Endothelial cell of umbilical vein (primary cell): ENCODE data around the gene NEO1. TPM values are rescaled to one million over a fixed set of nuclear protein-coding genes. Genes with fewer than 3 reads are reported as not detected.

ENCODE experiments used
- BruUV-seq: library from RNA; stranded (reverse); fragments of 400-500 nt; replicated peaks from 2 replicates; lab custom pipeline; 2021; lab: Mats Ljungman, UMichigan
- CTCF ChIA-PET: fragments of 300-600, 350-600 bp; sonication (Branson Sonifier 250); formaldehyde crosslinking; loops from one replicate; lab custom pipeline; 2021; ENCODE audit warnings: antibody characterized with exemption, inconsistent platforms; lab: Charles Lee
- POLR2A ChIA-PET: fragments of 300-600, 350-600 bp; sonication (Branson Sonifier 250); formaldehyde crosslinking; loops from one replicate; lab custom pipeline; 2021; ENCODE audit warnings: antibody characterized with exemption, inconsistent platforms; lab: Charles Lee
- DNase-seq: peaks from one replicate; pipeline ENCODE4 v3.0.0-alpha.2; 2011; ENCODE audit warnings: low read depth, low spot score
- FAIRE-seq: peaks from 2 replicates; lab custom pipeline; 2011; peaks lifted over from hg19 to GRCh38; lab: Jason Lieb, UNC
- H2AFZ ChIP-seq: 2 replicates; pipeline ENCODE4 v1.6.0; 2012; ENCODE audit warnings: low read depth, low read length, control low read depth, inconsistent platforms
- H3K27ac ChIP-seq: 2 replicates; pipeline ENCODE4 v1.5.1; 2011; ENCODE audit warnings: low read depth, mild to moderate bottlenecking, control low read depth, low read length, moderate library complexity; ENCODE audit not compliant: insufficient read depth
- H3K27me3 ChIP-seq, 2 experiments: 2 replicates each; pipeline versions ENCODE4 v1.6.0 to v1.6.1; 2011; ENCODE audit warnings: low read length in 2 of 2, mixed read lengths in 1 of 2; ENCODE audit not compliant: control insufficient read depth in 2 of 2, insufficient read depth in 2 of 2
- H3K36me3 ChIP-seq, 2 experiments: 2 replicates in 1 of 2; 3 replicates in 1 of 2; pipeline ENCODE4 v1.5.1; 2011; ENCODE audit warnings: low read length in 2 of 2, mild to moderate bottlenecking in 1 of 2, moderate library complexity in 1 of 2; ENCODE audit not compliant: control insufficient read depth in 2 of 2, insufficient read depth in 2 of 2; ENCODE audit errors: extremely low read depth in 1 of 2
- H3K4me1 ChIP-seq: 3 replicates; pipeline ENCODE4 v1.5.1; 2011; ENCODE audit warnings: mild to moderate bottlenecking, low read length; ENCODE audit not compliant: control insufficient read depth, insufficient read depth; ENCODE audit errors: extremely low read depth
- H3K4me2 ChIP-seq: 2 replicates; pipeline ENCODE4 v1.6.1; 2011; ENCODE audit warnings: low read length, control low read depth, mixed read lengths; ENCODE audit not compliant: insufficient read depth
- H3K4me3 ChIP-seq, 3 experiments: fragments of 200-600 bp in 1 of 3; sonication (generic), shearing (Covaris generic) in 1 of 3; replicated peaks in 1 of 3; 2 replicates each; pipeline ENCODE4 v1.5.1; 2011 to 2016; ENCODE audit warnings: control low read depth in 3 of 3, low read length in 3 of 3, mild to moderate bottlenecking in 2 of 3, inconsistent platforms in 1 of 3, low read depth in 1 of 3, moderate library complexity in 1 of 3; ENCODE audit not compliant: insufficient read depth in 1 of 3
- H3K79me2 ChIP-seq: 2 replicates; pipeline ENCODE4 v1.6.0; 2012; ENCODE audit warnings: low read length, inconsistent platforms; ENCODE audit not compliant: control insufficient read depth, insufficient read depth
- H3K9ac ChIP-seq: replicated peaks from 2 replicates; pipeline ENCODE3; 2011; ENCODE audit warnings: low read length, control low read depth; ENCODE audit not compliant: insufficient read depth; ENCODE audit errors: extremely low read depth
- H3K9me1 ChIP-seq: replicated peaks from 3 replicates; pipeline ENCODE4 v1.6.0; 2011; ENCODE audit warnings: mild to moderate bottlenecking, low read length; ENCODE audit not compliant: control insufficient read depth, insufficient read depth; ENCODE audit errors: extremely low read depth
- H3K9me3 ChIP-seq: replicated peaks from 2 replicates; pipeline ENCODE4 v1.5.1; 2012; ENCODE audit warnings: low read length, inconsistent platforms; ENCODE audit not compliant: control insufficient read depth, insufficient read depth
- H4K20me1 ChIP-seq: replicated peaks from 2 replicates; pipeline ENCODE3; 2011; ENCODE audit warnings: mild to moderate bottlenecking, low read length; ENCODE audit not compliant: control insufficient read depth, insufficient read depth; ENCODE audit errors: extremely low read depth
- CTCF ChIP-seq, 2 donors: IDR thresholded peaks; 1 replicate in 1 of 2; 2 replicates in 1 of 2; pipeline ENCODE4 v1.5.1; 2011; ENCODE audit warnings: low read length in 2 of 2, mild to moderate bottlenecking in 2 of 2, moderate library complexity in 2 of 2, control low read depth in 1 of 2, inconsistent platforms in 1 of 2, low read depth in 1 of 2; ENCODE audit not compliant: insufficient read depth in 1 of 2; ENCODE audit errors: extremely low read depth in 1 of 2
- EZH2 ChIP-seq: IDR thresholded peaks from 2 replicates; pipeline ENCODE4 v1.6.1; 2012; ENCODE audit warnings: borderline replicate concordance, low read depth, mild to moderate bottlenecking, moderate library complexity, low read length, inconsistent platforms; ENCODE audit not compliant: severe bottlenecking
- FOS ChIP-seq: IDR thresholded peaks from 2 replicates; pipeline ENCODE4 v1.6.1; 2011; ENCODE audit warnings: mild to moderate bottlenecking, low read length, moderate library complexity, borderline replicate concordance; ENCODE audit not compliant: insufficient read depth
- GATA2 ChIP-seq: IDR thresholded peaks from 2 replicates; pipeline ENCODE4 v1.7.0; 2011; ENCODE audit warnings: low read depth, mild to moderate bottlenecking, moderate library complexity, mixed read lengths, low read length; ENCODE audit not compliant: insufficient read length, insufficient read depth
- JUN ChIP-seq: IDR thresholded peaks from 2 replicates; pipeline ENCODE4 v1.6.1; 2011; ENCODE audit warnings: borderline replicate concordance, low read depth; ENCODE audit not compliant: insufficient read length, insufficient read depth
- MAX ChIP-seq: IDR thresholded peaks from 2 replicates; pipeline ENCODE4 v1.6.1; 2011; ENCODE audit not compliant: insufficient read depth, insufficient read length
- MYC ChIP-seq: IDR thresholded peaks from one replicate; pipeline ENCODE4 v1.6.1; 2011; ENCODE audit warnings: mild to moderate bottlenecking, low read depth, low read length
- POLR2A ChIP-seq: IDR thresholded peaks from 2 replicates; pipeline ENCODE4 v1.6.1; 2012; ENCODE audit warnings: low read depth, mild to moderate bottlenecking, control low read depth, low read length
- POLR2AphosphoS5 ChIP-seq: IDR thresholded peaks from 2 replicates; pipeline ENCODE4 v1.6.1; 2012; ENCODE audit warnings: low read depth, mild to moderate bottlenecking, control low read depth, low read length, moderate library complexity; ENCODE audit not compliant: insufficient read depth
- dilution Hi-C: fragments of 300-500 bp; cut with MboI; formaldehyde crosslinking; loops from one replicate; pipeline ENCODE4 v1.15.0; 2019; ENCODE audit warnings: low sequenced_read_pairs; ENCODE audit not compliant: extremely low pct_ligation_motif_present
- intact Hi-C: fragments of 100-400 bp; cut with micrococcal nuclease; formaldehyde crosslinking; loops from one replicate; pipeline ENCODE4 v1.10.0; 2022
- polyA plus RNA-seq, 4 experiments: library from polyadenylated mRNA; depleted of rRNA in 3 of 4; stranded (reverse) in 3 of 4; unstranded in 1 of 4; fragments of >200 nt; gene quantifications; 2 replicates each; pipeline versions ENCODE4 v1.2.1 to v1.2.3, GENCODE V29; 2011 to 2012; ENCODE audit warnings: missing spikeins in 1 of 4
- total RNA-seq: library from RNA; stranded (reverse); gene quantifications from 2 replicates; pipeline ENCODE4 v1.2.3, GENCODE V29; 2021

The NEO1 gene
- total and polyA plus RNA-seq, 2 donors (not counting 3 experiments of a cell fraction or from before 2014, with no cell fraction given): 0.12 to 0.35 TPM

GRCh38 chr15:73022161-73022560 is 30.1 kb upstream of the NEO1 start:
- no peak for FAIRE-seq
- Histone ChIP-seq H3K9me3 (no peaks in the 10 kb centered on the region), H3K36me3 (no peaks in the 10 kb centered on the region), H3K4me3 (no peak overlapping the region), H4K20me1 (no peaks in the 10 kb centered on the region), H3K27me3 (peaks cover 6 to 11% of the 10 kb centered on the region in 2 experiments), H3K4me2 (no peak overlapping the region), H3K27ac (no peak overlapping the region), H2AFZ (no peak overlapping the region), H3K79me2 (no peaks in the 10 kb centered on the region), H3K9me1 (no peaks in the 10 kb centered on the region), H3K9ac (no peak overlapping the region), H3K4me1 (no peaks in the 10 kb centered on the region)
- dilution Hi-C loops: no loop called here
- ChIA-PET CTCF (no interaction called here), POLR2A (no interaction called here)
- no peak for TF ChIP-seq CTCF (IDR thresholded peaks at IDR 0.05; ENCODE audit: extremely low read depth in 1 of 2, insufficient read depth in 1 of 2, low read depth in 1 of 2, low read length in 2 of 2)
- TF ChIP-seq POLR2A: no peak
- no peak for TF ChIP-seq JUN
- TF ChIP-seq FOS: no peak
- intact Hi-C loops: no loop called here
- DNase-seq: no peak
- BruUV-seq: no TSS peak

GRCh38 chr15:73023071-73023470 is 29.2 kb upstream of the NEO1 start:
- dilution Hi-C loops: no loop called here

More at GRCh38 chr15:73023071-73023470, 29.2 kb upstream of the NEO1 start:
- Histone ChIP-seq H2AFZ (no peak overlapping the region), H3K36me3 (no peaks in the 10 kb centered on the region), H3K27me3 (peaks cover 6 to 11% of the 10 kb centered on the region in 2 experiments), H3K4me2 (no peak overlapping the region), H3K4me3 (no peak overlapping the region), H3K4me1 (no peaks in the 10 kb centered on the region), H3K9me3 (no peaks in the 10 kb centered on the region), H3K27ac (no peak overlapping the region), H3K79me2 (no peaks in the 10 kb centered on the region), H3K9ac (no peak overlapping the region), H4K20me1 (no peaks in the 10 kb centered on the region), H3K9me1 (no peaks in the 10 kb centered on the region)
- BruUV-seq: no TSS peak
- ChIA-PET CTCF (interaction anchor here (1.2 kb wide), 1 partner anchor 14 kb away, joined by 3 read pairs; no protein-coding TSS in a partner anchor), POLR2A (no interaction called here)
- intact Hi-C loops: no loop called here
- FAIRE-seq (no peak), DNase-seq (no peak)
- no peak for TF ChIP-seq MYC
- no peak for TF ChIP-seq EZH2
- TF ChIP-seq GATA2: no peak
- no peak for TF ChIP-seq FOS
- TF ChIP-seq POLR2AphosphoS5: no peak
- TF ChIP-seq JUN: no peak
- TF ChIP-seq POLR2A: no peak
- no peak for TF ChIP-seq MAX
- TF ChIP-seq CTCF (IDR thresholded peaks at IDR 0.05; ENCODE audit: extremely low read depth in 1 of 2, insufficient read depth in 1 of 2, low read depth in 1 of 2, low read length in 2 of 2): no peak
